NK-92 (cell line): ENCODE data around the gene RRBP1.

Experiments
- DNase-seq: peaks from one replicate; lab custom pipeline; 2025; ENCODE audit not compliant: unreplicated experiment; lab: John Stamatoyannopoulos, UW

RRBP1 gene, protein sequence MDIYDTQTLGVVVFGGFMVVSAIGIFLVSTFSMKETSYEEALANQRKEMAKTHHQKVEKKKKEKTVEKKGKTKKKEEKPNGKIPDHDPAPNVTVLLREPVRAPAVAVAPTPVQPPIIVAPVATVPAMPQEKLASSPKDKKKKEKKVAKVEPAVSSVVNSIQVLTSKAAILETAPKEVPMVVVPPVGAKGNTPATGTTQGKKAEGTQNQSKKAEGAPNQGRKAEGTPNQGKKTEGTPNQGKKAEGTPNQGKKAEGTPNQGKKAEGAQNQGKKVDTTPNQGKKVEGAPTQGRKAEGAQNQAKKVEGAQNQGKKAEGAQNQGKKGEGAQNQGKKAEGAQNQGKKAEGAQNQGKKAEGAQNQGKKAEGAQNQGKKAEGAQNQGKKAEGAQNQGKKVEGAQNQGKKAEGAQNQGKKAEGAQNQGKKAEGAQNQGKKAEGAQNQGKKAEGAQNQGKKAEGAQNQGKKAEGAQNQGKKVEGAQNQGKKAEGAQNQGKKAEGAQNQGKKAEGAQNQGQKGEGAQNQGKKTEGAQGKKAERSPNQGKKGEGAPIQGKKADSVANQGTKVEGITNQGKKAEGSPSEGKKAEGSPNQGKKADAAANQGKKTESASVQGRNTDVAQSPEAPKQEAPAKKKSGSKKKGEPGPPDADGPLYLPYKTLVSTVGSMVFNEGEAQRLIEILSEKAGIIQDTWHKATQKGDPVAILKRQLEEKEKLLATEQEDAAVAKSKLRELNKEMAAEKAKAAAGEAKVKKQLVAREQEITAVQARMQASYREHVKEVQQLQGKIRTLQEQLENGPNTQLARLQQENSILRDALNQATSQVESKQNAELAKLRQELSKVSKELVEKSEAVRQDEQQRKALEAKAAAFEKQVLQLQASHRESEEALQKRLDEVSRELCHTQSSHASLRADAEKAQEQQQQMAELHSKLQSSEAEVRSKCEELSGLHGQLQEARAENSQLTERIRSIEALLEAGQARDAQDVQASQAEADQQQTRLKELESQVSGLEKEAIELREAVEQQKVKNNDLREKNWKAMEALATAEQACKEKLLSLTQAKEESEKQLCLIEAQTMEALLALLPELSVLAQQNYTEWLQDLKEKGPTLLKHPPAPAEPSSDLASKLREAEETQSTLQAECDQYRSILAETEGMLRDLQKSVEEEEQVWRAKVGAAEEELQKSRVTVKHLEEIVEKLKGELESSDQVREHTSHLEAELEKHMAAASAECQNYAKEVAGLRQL (N-terminal part only)

DNA sequence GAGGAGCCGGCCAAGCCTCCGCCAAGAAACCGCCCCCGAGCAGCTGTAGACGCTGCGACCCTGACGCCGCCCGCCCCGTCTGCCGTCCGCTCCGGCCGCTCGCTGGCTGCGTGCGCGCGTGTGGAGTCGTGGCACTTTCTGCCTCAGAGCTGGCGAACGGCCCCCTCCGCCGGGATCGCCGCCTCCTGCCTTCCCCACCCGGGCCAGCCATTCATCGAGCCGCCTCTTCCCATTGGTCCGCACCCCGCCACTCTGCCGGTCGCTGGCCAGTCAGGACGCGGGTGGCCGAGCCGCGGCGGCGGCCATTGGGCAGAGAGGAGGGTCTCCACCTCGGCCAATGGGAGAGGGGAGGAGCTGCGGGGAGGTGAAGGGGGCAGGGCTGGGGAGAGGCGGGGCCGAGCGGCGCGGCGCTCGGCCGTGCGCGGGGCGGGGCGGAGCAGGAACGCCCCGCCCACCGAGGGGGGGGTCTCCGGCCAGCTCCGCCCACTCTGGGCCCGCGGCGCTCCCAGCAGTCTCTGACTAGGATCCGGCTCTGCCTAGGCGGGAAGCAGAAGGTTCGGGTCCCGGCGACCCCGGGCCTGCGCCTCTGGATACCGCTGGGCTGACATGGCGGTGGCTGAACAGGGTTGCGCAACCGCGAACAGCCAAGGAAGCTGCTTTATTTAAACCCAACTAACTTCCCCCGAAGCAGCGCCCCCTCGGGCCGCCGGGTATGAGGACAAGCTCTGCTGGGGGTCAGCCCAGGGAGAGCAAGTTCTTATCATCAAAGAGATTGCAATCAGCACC lies at the start of gene RRBP1:
Gene RRBP1 (minus strand): TSS at position 140 of the 786 bp plus-strand sequence. CDS start 21,735 bp downstream, outside the sequence.
- peak; percentile 82 for DNase-seq

DNA sequence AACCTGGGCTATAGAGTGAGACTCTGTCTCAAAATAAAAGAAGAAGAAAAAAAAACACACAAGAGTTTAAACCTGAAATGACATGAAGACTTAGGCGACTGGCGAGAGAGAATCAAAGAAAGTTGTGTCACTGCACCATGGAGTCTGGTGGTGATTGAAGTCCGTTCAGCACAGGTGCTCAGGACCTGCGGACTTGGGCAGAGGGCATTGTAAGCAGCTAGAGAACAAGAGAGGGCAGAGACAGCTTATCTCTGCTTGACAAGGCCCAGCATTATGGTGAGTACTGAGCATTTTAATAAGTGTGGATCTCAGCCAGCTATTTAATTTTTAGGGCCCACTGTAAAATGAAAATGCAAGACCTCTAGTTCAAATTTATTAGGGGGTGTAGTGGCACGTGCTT lies 49.2 kb upstream of the RRBP1 start:
- no peak for DNase-seq

DNA sequence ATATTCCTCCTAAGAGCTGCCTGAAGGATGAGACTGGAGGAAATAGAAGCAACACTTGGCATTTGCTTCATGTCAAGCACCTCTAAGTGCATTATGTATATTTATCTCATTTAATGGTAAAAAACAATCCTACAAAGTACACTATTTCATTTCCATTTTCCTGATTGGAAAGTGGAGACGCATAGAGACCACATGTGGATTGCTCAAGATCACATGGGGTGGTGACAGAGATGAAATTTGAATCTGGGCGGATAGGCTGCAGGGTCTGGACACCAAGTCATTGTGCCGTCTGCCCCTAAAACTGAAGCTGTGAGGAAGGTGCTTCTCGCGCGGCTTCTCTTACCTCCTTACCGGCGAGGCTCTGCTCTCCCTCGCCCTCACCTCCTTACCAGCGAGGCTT lies 48.0 kb upstream of the RRBP1 start:
- no peak for DNase-seq

DNA sequence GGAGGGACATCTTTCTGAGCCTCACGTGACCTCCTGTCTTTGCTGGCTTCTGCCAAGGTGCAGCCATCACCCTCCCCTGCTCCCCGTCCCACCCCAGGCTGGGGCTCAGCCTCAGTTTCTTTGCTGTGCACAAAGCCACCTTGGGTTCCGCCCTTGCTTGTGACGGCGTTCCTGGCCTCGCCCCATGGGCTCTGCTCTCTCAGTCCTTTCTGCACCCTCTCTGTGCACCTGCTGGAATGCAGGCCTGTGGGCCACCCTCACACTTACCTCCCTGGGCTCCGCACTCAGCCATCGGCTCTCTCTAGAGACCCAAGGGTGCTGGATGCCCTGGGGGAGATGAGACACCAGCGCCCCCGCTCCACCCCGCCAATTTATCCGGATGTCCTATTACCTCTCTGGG lies 46.0 kb upstream of the RRBP1 start:
- DNase-seq: no peak

DNA sequence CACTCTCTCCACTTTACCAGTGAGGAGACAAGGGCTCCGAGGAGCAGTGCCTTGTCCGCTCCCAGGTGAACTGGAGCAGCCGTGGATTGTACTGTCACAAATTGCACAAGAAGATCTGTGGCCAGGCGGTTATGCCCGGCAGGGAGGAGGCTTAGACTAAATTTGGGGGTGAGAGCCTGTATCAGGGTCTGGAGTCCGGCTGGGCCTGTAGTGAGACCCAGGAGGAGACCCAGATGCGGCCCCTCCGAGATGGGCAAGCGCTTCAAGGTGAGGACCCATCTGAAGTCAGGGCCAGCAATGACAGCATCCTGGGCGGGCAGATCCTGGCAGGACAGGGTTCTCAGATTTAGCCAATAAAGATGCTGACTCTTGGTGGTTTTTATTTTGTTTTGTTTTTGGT lies 45.3 kb upstream of the RRBP1 start:
- no peak for DNase-seq

DNA sequence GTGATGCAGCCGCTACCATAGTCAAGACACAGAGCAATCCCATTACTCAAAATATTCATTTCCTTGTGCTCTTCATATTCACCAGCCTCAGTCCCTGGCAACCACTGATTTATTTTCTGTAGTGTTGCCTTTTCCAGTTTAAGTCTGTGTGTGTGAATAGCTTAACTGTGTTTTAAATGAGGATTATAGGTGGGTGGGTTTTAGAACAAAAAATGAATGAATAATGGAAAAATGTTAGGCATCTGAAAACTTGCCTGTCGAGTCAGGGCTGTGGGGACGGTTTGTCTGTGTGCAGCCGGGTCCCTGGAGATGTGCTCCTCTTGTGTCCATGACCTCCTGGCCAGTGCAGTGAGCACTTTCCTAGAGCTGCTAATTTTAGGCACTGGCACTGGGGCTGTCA lies 44.9 kb upstream of the RRBP1 start:
- DNase-seq: no peak

DNA sequence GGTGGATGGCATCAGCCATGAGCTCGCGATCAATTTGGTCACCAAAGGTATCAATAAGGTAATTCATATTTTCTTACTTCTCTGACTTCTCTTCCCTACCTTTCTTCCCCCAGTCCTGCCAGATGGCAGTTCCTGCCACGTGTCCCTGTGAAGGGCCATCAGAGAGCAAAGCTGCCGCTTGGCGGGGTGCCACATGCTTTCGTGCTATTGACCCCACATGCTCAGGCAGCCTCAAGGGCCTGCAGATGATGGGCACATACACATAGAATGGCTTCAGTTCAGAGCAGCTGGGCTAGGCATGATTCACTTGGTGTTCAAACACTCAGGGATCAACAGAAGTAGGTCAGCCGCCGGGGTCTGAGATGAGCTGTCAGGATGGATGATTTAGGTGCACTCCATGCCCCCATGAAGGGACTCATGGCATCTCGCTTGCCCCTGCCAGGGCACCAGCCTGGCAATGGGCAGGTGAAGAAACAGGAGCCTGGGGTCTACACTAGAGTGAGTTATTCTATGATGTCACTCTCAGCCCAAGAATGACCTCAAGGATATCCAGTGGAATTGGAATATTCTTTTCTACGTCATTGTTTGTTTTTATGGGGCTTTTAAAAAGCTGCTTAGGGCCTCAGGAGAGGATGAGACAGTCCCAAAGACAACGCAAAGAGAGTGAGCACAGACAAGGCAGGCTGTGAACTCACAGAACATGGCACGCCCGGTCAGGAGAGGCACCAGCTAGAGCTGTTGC lies 43.2 kb upstream of the RRBP1 start:
- no peak for DNase-seq

DNA sequence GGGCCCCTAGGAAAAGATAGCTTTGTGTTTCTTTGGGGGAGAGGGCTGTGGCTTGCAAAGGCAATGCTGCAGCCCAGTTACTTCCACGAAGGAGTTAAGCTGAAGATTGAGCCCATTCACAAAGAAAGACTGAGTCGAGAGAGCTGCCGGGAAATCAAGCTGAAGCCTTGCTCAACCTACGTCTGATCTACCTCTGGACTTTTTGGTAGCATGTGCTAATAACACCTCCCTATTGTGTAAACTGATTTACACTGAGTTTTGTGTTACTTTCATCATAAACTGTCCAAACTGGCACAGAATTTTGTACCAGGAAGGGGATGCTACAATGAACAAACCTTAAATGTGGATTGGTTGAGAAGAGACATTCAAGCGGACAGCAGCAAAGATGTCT lies 41.3 kb upstream of the RRBP1 start:
- no peak for DNase-seq

DNA sequence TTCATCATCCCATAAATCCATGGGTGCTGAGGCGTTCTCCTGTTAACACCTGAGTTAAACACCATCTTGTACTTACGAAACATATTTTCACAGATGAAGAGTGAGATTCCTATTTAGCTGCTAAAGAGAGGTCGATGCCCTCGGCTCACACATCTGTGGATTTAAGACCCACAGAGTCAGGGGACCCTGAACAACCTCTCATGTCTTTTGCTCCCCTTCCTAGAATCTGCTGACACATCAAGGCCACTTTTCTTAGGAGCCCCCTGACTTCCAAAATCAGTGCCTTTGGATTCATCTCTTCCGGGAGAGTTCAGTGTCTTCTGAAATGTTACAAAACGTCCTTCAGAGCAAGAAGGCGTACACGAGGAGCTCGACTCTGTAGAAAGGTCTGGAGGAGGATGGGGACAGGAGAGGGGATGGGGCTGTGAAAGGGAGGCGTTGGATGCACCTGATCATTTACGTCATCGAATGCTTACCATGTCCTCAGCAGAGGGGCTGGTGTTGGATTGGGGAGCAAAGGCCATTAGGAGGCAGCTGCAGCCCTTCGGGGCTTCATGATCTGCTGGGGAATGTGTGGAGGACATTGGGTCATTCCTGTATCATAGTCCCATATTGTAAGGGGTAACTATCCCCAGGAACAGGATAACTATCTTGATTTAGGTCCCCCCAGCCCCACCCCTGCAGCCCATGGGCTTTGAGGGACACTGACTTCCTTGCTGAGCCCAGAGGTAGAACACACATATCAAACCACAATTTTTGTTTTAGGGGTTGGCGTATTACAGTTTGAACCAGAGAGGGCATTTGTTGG lies 40.7 kb upstream of the RRBP1 start:
- DNase-seq: no peak

DNA sequence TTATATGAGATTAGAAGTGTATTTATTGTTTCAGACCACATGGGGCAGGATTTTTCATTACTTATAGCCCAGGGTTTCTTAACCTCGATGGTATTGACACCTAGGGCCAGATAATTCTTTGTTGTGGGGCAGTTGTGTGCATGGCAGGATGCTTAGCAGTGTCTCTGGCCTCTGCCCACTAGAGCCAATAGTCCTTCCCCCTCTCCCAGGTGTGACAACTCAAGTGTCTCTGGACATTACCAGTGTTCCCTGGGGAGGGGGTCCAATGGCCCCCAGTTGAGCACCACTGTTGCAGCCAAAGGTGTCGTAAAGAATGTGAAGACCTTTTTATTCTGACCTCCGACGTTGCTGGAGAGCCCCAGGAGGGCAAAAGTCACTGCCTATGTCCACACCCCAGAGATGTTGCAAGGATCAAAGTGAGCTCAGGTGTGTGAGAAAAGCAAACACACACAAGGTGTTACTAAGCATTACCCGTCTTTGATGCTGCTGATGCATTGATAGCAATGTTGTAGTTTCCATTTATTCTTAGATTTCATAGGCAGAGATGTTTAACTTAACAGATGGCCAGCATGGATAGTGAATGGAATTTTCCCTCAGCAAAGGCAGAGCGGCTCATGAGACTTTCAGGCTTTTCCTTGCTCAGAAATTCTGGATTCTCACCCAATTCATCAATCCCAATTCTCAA lies 39.9 kb upstream of the RRBP1 start:
- no peak for DNase-seq

DNA sequence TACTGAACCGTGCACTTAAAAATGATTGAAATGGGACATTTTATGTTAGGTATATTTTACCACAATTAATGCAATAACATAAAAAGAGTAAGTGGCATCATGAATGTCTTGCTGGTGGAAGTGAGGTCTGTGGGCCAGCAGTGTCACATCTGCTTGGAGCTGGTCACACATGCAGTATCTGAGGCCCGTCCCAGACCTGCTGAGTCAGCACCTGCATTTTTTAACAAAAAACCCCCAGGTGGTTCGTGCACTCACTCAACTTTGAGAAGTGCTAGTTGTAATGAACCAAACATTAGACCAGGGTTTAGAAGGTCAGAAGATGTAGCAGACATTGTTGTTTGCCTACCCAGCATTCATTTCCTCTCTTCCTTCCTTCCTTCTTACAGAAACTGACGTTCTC lies 38.7 kb upstream of the RRBP1 start:
- no peak for DNase-seq

DNA sequence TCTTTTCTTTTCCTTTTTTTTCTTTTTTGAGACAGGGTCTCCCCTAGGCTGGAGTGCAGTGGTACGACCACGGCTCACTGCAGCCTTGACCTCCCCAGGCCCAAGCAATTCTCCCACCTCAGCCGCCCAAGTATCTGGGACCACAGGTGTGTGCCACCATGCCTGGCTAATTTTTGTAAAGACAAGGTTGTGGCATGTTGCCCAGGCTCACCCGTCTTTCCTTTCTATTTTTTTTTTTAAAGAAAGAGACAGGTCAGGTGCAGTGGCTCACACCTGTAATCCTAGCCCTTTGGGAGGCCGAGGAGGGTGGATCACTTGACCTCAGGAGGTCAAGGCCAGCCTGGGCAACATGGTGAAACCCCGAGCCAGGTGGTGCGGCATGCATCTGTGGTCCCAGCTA lies 34.3 kb upstream of the RRBP1 start:
- DNase-seq: no peak

DNA sequence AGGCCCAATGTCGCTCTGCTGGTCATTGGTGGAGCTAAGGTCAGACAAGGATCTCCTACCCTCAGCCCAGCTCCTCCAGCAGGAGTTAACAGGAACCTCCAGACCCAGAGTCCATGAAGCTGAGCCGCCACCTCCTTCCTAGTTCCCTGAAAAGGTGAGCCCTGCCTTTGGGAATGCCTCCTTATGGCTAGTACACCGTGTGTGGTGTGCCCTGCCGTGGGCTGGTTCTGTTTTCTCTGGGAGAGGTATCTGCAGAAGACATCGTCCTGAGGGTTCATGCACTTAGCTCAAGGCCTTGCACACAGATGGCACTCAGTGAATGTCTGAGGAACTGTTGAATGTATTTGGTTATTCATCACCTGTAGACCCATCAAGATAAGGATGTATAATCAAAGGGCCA lies 33.0 kb upstream of the RRBP1 start:
- no peak for DNase-seq

DNA sequence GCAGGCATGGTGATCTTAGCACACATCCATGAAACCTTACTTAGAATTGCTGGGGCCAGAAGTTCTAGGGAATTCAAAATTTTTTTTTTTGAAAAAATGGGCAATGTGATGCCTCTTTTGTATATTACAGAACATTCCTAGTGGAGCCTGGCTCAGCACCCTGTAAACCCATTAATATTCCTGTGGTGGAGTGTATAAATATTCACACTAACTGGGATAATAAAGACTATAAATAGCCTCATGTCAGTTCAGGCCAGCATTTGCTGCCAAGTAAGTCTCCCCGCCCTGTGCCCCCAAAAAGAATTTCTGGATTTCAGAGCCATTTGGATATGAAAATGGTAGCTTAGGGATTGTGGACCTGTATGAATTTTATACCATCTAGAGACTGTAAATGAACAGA lies 32.6 kb upstream of the RRBP1 start:
- DNase-seq: no peak

DNA sequence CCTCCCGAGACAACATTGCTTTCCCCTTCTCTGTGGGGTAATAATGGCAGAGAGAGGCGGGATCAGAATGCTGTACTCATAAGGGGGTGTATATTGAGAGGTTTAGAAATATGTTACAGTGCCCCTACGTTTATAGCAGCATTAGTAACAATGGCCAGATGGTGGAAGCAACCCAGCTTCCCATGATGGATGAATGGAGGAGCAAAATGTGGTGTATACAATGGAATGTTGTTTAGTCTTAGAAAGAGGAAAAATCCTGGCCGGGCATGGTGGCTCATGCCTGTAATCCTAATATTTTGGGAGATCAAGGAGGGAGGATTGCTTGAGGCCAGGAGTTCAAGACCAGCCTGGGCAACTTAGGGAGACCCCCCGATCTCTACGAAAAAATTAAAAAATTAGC lies 30.7 kb upstream of the RRBP1 start:
- DNase-seq: no peak

DNA sequence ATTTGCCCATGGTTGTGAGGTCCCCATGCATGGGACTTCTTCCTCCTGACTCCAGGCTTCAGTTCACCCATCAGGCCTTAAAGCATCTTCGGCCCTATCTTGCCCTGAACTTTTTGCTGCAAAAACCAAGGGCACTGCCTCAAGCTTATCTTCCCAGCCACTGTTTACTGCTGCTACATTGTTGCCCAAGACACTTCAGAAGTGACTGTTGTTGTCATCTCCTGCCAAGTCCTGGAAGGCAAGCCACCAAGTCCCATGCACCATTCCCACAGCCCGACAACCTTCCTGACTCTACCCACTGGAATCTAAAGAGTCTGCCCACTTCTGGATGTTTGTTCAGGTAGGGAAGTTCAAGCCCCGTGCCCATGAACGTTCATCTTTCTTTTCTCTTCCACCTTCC lies 30.2 kb upstream of the RRBP1 start:
- no peak for DNase-seq

DNA sequence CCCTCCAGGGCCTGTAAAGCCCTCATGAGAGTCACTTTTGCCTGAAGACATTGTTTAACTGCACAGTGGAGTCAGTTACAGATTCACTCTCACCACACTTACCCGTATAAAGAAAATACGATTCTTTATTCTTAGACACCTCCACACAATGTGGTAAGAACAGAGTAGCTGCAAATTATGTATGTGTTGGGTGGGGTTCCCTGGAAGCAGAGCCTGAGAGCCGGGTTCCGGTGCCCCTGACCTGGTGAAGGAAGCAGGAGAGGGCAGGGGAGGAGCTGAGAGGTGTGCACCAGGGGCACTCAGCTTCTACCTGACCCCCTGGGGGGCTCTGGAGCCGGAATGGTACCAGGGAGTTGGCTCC lies 29.2 kb upstream of the RRBP1 start:
- DNase-seq: no peak

DNA sequence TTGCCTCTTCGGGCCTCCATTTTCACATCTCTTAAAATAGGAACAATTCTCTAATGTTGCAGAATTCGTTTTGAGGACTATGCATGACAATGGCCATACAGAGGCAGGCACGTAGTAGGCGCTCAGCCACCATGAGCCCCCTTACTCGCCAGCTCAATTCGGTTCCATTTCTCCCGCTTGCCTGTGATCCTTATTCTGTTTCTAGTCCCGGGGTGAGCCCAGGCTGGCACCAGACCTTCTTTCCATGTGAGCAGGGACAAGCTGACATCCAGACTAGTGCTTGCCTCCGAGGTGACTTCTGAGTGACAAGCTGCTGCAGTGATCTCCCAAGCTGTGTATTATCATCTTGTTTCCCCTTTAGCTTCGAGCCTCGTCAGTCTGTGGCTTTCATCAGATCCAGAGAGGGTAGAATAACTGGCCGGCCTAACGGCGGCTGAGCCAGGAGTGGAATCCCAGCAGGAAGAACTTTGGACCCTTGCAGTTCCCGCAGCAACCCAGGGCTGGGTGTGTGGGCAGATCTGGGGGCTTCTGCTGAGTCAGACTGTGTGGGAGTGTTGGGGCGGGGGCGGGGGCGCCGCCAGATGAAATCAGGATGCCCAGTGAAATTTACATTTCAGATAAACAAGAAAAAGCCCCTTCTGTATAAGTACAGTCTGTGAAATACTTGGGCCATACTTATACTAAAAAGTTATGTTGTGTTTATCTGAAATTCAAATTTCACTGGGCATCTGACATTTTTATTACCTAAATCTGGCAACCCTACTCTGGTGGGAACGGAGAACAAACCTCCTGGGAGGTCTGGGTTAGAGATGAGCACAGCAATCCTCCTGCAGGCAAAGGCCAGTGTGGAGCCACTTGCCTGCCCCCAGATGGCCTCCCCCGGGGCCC lies 28.6 kb upstream of the RRBP1 start:
- DNase-seq: no peak
